Loucy (cell line): ENCODE measurements around the gene CEACAM21.

Experiments
- CTCF ChIP-seq: fragments of 200-600 bp; sonication (generic); conservative IDR thresholded peaks from 2 replicates; pipeline ENCODE4 v1.5.1; 2014; ENCODE audit warnings: mild to moderate bottlenecking, antibody characterized with exemption, low read length
- EZH2phosphoT487 ChIP-seq: fragments of 200-600 bp; IDR thresholded peaks from 2 replicates; pipeline ENCODE4 v1.6.1; 2018; ENCODE audit warnings: antibody characterized with exemption, mild to moderate bottlenecking, moderate library complexity, borderline replicate concordance

- TF ChIP-seq CTCF (no peak), EZH2phosphoT487 (no peak)
Measured at GRCh38 chr19:41578886-41579285, 2.9 kb downstream of the CEACAM21 start.
